Activated T-helper 2 cell treated with anti-CD3 and anti-CD28 coated beads, Interferon-gamma antibody, Interleukin-2, Interleukin-4, amounts not matched to agents 10 μg/mL and 5 μg/mL and 100 μg/mL, durations not matched to agents 14 hours and 24 hours and 36 hours (primary cell): ENCODE measurements around the gene C19orf81. TPM values are rescaled to one million over a fixed set of nuclear protein-coding genes. Genes with fewer than 3 reads are reported as not detected.

Experiments used
- DNase-seq: peaks from one replicate; pipeline ENCODE4 v3.0.0; 2021; ENCODE audit warnings: low spot score
- H3K27ac Mint-ChIP-seq: one replicate; pipeline ENCODE4 v1.8.0; 2021; ENCODE audit warnings: mixed read lengths
- H3K27me3 Mint-ChIP-seq: one replicate; pipeline ENCODE4 v1.8.0; 2021; ENCODE audit warnings: low read depth, mixed read lengths
- H3K36me3 Mint-ChIP-seq: one replicate; pipeline ENCODE4 v1.8.0; 2021; ENCODE audit warnings: low read depth, mixed read lengths
- H3K4me1 Mint-ChIP-seq: one replicate; pipeline ENCODE4 v1.8.0; 2021; ENCODE audit warnings: low read depth, mixed read lengths
- H3K4me3 Mint-ChIP-seq: one replicate; pipeline ENCODE4 v1.8.0; 2021; ENCODE audit warnings: low read depth, mild to moderate bottlenecking, moderate library complexity, mixed read lengths
- H3K9me3 Mint-ChIP-seq: one replicate; pipeline ENCODE4 v1.8.0; 2021; ENCODE audit warnings: mixed read lengths
- intact Hi-C: fragments of 100-400 bp; cut with micrococcal nuclease; formaldehyde crosslinking; loops from one replicate; pipeline ENCODE4 v1.15.1; 2023
- total RNA-seq: library from RNA; stranded (reverse); gene quantifications from 2 replicates; pipeline ENCODE4 v1.2.3, GENCODE V29; 2022

The C19orf81 gene
- total RNA-seq, 1 donor from 2014 or later: not detected

GRCh38 chr19:50688766-50689165, 39.5 kb downstream of the C19orf81 start:
- H3K27ac Mint-ChIP-seq: no peak overlapping the region
- no peaks in the 10 kb centered on the region for H3K36me3 Mint-ChIP-seq
- peaks cover 29% of the 10 kb centered on the region for H3K27me3 Mint-ChIP-seq
- no peak overlapping the region for H3K4me3 Mint-ChIP-seq
- DNase-seq: no peak
- intact Hi-C loops: no loop called here
- H3K4me1 Mint-ChIP-seq: no peaks in the 10 kb centered on the region
- no peaks in the 10 kb centered on the region for H3K9me3 Mint-ChIP-seq

- no peaks in the 10 kb centered on the region for H3K9me3 Mint-ChIP-seq
- H3K27me3 Mint-ChIP-seq: peaks cover 24% of the 10 kb centered on the region
- intact Hi-C loops: no loop called here
- H3K36me3 Mint-ChIP-seq: no peaks in the 10 kb centered on the region
- no peaks in the 10 kb centered on the region for H3K4me1 Mint-ChIP-seq
- no peak for DNase-seq
- no peak overlapping the region for H3K4me3 Mint-ChIP-seq
- H3K27ac Mint-ChIP-seq: no peak overlapping the region
These were observed 41.2 kb downstream of the C19orf81 start for GRCh38 chr19:50690439-50690838.

- DNase-seq: no peak
- Mint-ChIP-seq H3K27ac (no peak overlapping the region), H3K9me3 (no peaks in the 10 kb centered on the region), H3K4me3 (no peak overlapping the region), H3K27me3 (peaks cover 23% of the 10 kb centered on the region), H3K4me1 (no peaks in the 10 kb centered on the region), H3K36me3 (no peaks in the 10 kb centered on the region)
- intact Hi-C loops: no loop called here
These were observed 44.1 kb downstream of the C19orf81 start for GRCh38 chr19:50693064-50693975.

- no peak overlapping the region for H3K27ac Mint-ChIP-seq
- H3K4me3 Mint-ChIP-seq: no peak overlapping the region
- peaks cover 20% of the 10 kb centered on the region for H3K27me3 Mint-ChIP-seq
- H3K4me1 Mint-ChIP-seq: no peaks in the 10 kb centered on the region
- intact Hi-C loops: no loop called here
- no peaks in the 10 kb centered on the region for H3K9me3 Mint-ChIP-seq
- no peak for DNase-seq
- H3K36me3 Mint-ChIP-seq: no peaks in the 10 kb centered on the region
These were observed 45.5 kb downstream of the C19orf81 start for GRCh38 chr19:50694815-50695145.

GRCh38 chr19:50695251-50696093, 46.2 kb downstream of the C19orf81 start:
- no peaks in the 10 kb centered on the region for H3K4me1 Mint-ChIP-seq
- peak; percentile 16 for DNase-seq
- H3K27ac Mint-ChIP-seq: no peak overlapping the region
- H3K9me3 Mint-ChIP-seq: no peaks in the 10 kb centered on the region
- intact Hi-C loops: no loop called here
- no peaks in the 10 kb centered on the region for H3K36me3 Mint-ChIP-seq
- peaks cover 20% of the 10 kb centered on the region for H3K27me3 Mint-ChIP-seq
- no peak overlapping the region for H3K4me3 Mint-ChIP-seq

GRCh38 chr19:50696094-50696483, 46.8 kb downstream of the C19orf81 start:
- Mint-ChIP-seq H3K9me3 (no peaks in the 10 kb centered on the region), H3K4me3 (no peak overlapping the region)

GRCh38 chr19:50697414-50698124, 48.3 kb downstream of the C19orf81 start:
- no peak for DNase-seq
- Mint-ChIP-seq H3K4me1 (no peaks in the 10 kb centered on the region), H3K4me3 (no peak overlapping the region), H3K9me3 (no peaks in the 10 kb centered on the region), H3K36me3 (no peaks in the 10 kb centered on the region), H3K27ac (no peak overlapping the region), H3K27me3 (peaks cover 20% of the 10 kb centered on the region)
- intact Hi-C loops: no loop called here

More at GRCh38 chr19:50696094-50696483, 46.8 kb downstream of the C19orf81 start:
- H3K27ac Mint-ChIP-seq: no peak overlapping the region
- no peak for DNase-seq
- intact Hi-C loops: no loop called here
- H3K36me3 Mint-ChIP-seq: no peaks in the 10 kb centered on the region
- no peaks in the 10 kb centered on the region for H3K4me1 Mint-ChIP-seq
- H3K27me3 Mint-ChIP-seq: peaks cover 20% of the 10 kb centered on the region

GRCh38 chr19:50701367-50701985, 52.2 kb downstream of the C19orf81 start:
- H3K4me3 Mint-ChIP-seq: no peak overlapping the region
- peaks cover 16% of the 10 kb centered on the region for H3K27me3 Mint-ChIP-seq
- H3K4me1 Mint-ChIP-seq: no peaks in the 10 kb centered on the region
- DNase-seq: no peak
- H3K27ac Mint-ChIP-seq: no peak overlapping the region
- intact Hi-C loops: no loop called here
- H3K9me3 Mint-ChIP-seq: no peaks in the 10 kb centered on the region
- no peaks in the 10 kb centered on the region for H3K36me3 Mint-ChIP-seq

- Mint-ChIP-seq H3K27ac (no peak overlapping the region), H3K9me3 (no peaks in the 10 kb centered on the region), H3K36me3 (no peaks in the 10 kb centered on the region), H3K4me3 (no peak overlapping the region), H3K27me3 (peaks cover 14% of the 10 kb centered on the region), H3K4me1 (no peaks in the 10 kb centered on the region)
- intact Hi-C loops: no loop called here
- no peak for DNase-seq
These were observed 53.1 kb downstream of the C19orf81 start for GRCh38 chr19:50702158-50702870.

- Mint-ChIP-seq H3K4me3 (no peak overlapping the region), H3K27ac (no peak overlapping the region), H3K9me3 (no peaks in the 10 kb centered on the region), H3K4me1 (no peaks in the 10 kb centered on the region), H3K36me3 (no peaks in the 10 kb centered on the region), H3K27me3 (peaks cover 14% of the 10 kb centered on the region)
- intact Hi-C loops: no loop called here
- DNase-seq: no peak
These were observed 53.9 kb downstream of the C19orf81 start for GRCh38 chr19:50702871-50703829.
